Activated CD4-positive, alpha-beta memory T cell treated with anti-CD3 and anti-CD28 coated beads, Interleukin-2, amount 10 ng/mL, durations not matched to agents 7 days and 5 days (primary cell): Measurements from ENCODE around the gene ARRB1. TPM values are rescaled to one million over a fixed set of nuclear protein-coding genes. Genes with fewer than 3 reads are reported as not detected.
A peak's percentile ranks its signal among the peaks of the same experiment; 100 is the strongest.
"Not testable (repeated sequence)": the region's sequence is repeated elsewhere in the genome, so short reads cannot be mapped to it uniquely, and the experiment has no call there.

ENCODE experiments used
- CTCF ChIA-PET: fragments of 350-600 bp; sonication (Branson Sonifier 250); formaldehyde crosslinking; loops from one replicate; lab custom pipeline; 2021; ENCODE audit warnings: antibody characterized with exemption, inconsistent platforms; lab: Charles Lee
- POLR2A ChIA-PET: fragments of 350-600 bp; sonication (Branson Sonifier 250); formaldehyde crosslinking; loops from one replicate; lab custom pipeline; 2021; ENCODE audit warnings: antibody characterized with exemption; lab: Charles Lee
- DNase-seq: peaks from one replicate; pipeline ENCODE4 v3.0.0-alpha.2; 2020
- H3K27ac Mint-ChIP-seq: one replicate; pipeline ENCODE4 v1.8.0; 2021; ENCODE audit warnings: mild to moderate bottlenecking, mixed read lengths
- H3K27me3 Mint-ChIP-seq: one replicate; pipeline ENCODE4 v1.8.0; 2021; ENCODE audit warnings: mixed read lengths
- H3K36me3 Mint-ChIP-seq: one replicate; pipeline ENCODE4 v1.8.0; 2021; ENCODE audit warnings: low read depth, mixed read lengths
- H3K4me1 Mint-ChIP-seq: one replicate; pipeline ENCODE4 v1.8.0; 2021; ENCODE audit warnings: mixed read lengths
- H3K4me3 Mint-ChIP-seq: one replicate; pipeline ENCODE4 v1.8.0; 2021; ENCODE audit warnings: mild to moderate bottlenecking, mixed read lengths
- H3K9me3 Mint-ChIP-seq: one replicate; pipeline ENCODE4 v1.8.0; 2021; ENCODE audit warnings: mixed read lengths
- total RNA-seq, 2 experiments: library from RNA; stranded (reverse); gene quantifications; one replicate each; pipeline ENCODE4 v1.2.3, GENCODE V29; 2021

ARRB1 gene
- total RNA-seq, 2 experiments from 2014 or later = 13.4 to 19.0 TPM

DNA sequence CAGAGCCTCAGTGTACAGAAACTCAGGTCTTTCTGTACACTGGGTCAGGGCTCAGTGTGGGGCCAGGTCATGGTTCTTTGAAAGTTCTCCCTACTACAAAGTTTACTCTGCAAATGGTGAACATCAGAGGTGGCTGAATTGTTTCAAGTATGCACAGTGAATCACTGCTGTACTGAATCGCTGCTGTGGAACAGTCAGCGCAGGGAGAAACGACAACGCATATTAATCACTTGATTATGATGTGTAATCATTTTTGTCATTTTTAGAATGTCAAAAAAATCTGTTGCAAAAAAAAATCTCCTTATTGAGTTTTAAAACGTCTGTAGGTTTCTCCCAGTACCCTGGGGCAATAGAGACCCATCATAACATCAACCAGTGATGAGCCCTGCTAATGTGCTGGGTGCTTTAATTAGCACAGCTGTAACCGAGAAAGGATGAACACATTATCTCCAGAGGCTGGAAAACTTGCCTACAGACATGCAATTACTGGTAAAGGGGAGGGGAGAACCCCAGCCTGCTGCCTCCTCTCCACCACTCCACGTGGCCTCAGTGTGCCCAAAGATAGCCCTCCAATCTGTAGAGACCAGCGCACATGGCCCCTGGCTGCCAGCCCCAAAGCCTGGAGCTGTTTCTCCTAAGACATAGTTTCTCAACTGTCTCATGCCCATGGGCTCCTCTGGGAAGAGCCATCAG is 12.8 kb downstream of the ARRB1 start:
- Mint-ChIP-seq H3K4me3 (no peak overlapping the region), H3K36me3 (no peaks in the 10 kb centered on the region), H3K9me3 (no peaks in the 10 kb centered on the region), H3K27me3 (no peaks in the 10 kb centered on the region), H3K4me1 (peaks cover 56% of the 10 kb centered on the region), H3K27ac (no peak overlapping the region)
- DNase-seq = no peak
- CTCF ChIA-PET = interaction anchor here (1.9 kb wide), 1 partner anchor 14 kb away, joined by 7 read pairs; no protein-coding TSS in a partner anchor
- POLR2A ChIA-PET = interaction anchor here (4.9 kb wide), 1 partner anchor 13 kb away, joined by 49 read pairs; the partner anchor contains the start of gene ARRB1

DNA sequence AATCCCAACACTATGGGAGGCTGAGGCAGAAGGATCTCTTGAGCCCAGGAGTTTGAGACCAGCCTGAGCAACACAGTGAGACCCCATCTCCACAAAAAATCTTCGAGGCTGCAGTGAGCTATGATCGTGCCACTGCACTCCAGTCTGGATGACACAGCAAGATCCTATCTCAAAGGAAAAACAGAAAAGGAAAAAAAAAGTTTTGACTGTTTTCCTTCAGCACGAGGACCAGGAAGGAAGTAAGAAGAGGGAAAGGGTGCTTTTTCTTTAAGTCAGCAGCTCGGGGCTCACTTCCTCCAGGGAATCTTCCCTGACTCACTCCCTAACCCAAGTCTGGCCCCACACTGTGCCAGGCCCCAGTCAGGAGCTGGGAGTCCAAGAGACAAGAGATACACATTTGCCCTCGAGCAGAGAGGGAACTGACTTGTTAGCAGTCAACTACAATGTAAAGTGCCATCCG is 14.2 kb downstream of the ARRB1 start:
- Mint-ChIP-seq H3K36me3 (no peaks in the 10 kb centered on the region), H3K4me3 (no peak overlapping the region), H3K4me1 (peaks cover 48% of the 10 kb centered on the region), H3K27me3 (no peaks in the 10 kb centered on the region), H3K9me3 (no peaks in the 10 kb centered on the region), H3K27ac (no peak overlapping the region)
- CTCF ChIA-PET = no interaction called here
- no peak for DNase-seq
- POLR2A ChIA-PET = interaction anchor here (0.5 kb wide), 1 partner anchor 15 kb away, joined by 3 read pairs; no protein-coding TSS in a partner anchor

DNA sequence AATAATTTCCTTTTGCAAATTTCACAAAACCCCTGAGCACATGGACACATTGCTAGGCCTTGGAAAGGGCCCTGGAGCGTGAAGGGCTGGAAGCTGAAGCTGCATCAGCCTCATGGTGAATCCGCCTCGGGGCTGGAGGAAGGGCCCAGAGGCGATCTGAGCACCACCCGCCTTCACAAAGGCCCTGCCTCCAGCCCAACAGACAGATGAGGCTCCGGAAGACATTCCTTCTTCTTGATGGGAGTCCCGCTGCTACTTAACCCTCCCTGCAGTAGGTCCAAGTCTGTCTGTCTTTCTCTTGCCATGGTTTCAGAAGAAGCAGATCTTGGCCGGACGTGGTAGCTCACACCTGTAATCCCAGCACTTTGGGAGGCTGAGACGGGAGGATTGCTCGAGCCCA is 16.5 kb downstream of the ARRB1 start:
- H3K4me1 Mint-ChIP-seq = peaks cover 27% of the 10 kb centered on the region
- no peak overlapping the region for H3K4me3 Mint-ChIP-seq
- no peak overlapping the region for H3K27ac Mint-ChIP-seq
- no peaks in the 10 kb centered on the region for H3K36me3 Mint-ChIP-seq
- H3K27me3 Mint-ChIP-seq = no peaks in the 10 kb centered on the region
- no peaks in the 10 kb centered on the region for H3K9me3 Mint-ChIP-seq
- no peak for DNase-seq
- POLR2A ChIA-PET = no interaction called here
- CTCF ChIA-PET = interaction anchor here (0.7 to 1.3 kb wide), 2 partner anchors 38 to 61 kb away, joined by 3 read pairs; no protein-coding TSS in a partner anchor

DNA sequence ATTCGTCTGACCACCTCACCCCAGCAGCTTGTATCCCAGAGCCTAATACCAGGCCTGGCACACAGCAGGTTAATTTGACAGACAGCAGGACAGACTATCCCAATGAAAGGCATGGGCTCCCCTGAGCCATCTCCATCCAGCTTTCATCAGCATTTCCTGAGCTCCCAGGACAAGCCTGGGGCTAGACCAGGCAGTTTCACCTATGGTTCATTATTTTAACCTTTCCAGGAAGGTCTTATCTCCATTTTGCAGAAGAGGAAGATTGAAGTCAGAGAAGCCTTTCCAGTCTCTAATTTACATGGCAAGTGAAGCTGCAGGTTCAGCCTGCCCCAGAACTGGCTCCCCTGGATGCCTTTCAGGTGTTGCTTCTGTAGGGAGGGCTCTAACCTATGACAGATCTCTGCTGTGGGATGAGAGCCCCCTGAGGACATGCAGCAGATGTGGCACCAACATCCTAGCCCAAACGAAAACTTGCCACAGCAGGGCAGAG is 17.0 kb downstream of the ARRB1 start:
- H3K36me3 Mint-ChIP-seq = no peaks in the 10 kb centered on the region
- H3K9me3 Mint-ChIP-seq = no peaks in the 10 kb centered on the region
- DNase-seq = no peak
- H3K4me3 Mint-ChIP-seq = no peak overlapping the region
- CTCF ChIA-PET = interaction anchor here (0.7 to 1.3 kb wide), 2 partner anchors 38 to 61 kb away, joined by 3 read pairs; no protein-coding TSS in a partner anchor
- H3K27ac Mint-ChIP-seq = no peak overlapping the region
- no peaks in the 10 kb centered on the region for H3K27me3 Mint-ChIP-seq
- peaks cover 27% of the 10 kb centered on the region for H3K4me1 Mint-ChIP-seq
- POLR2A ChIA-PET = no interaction called here

DNA sequence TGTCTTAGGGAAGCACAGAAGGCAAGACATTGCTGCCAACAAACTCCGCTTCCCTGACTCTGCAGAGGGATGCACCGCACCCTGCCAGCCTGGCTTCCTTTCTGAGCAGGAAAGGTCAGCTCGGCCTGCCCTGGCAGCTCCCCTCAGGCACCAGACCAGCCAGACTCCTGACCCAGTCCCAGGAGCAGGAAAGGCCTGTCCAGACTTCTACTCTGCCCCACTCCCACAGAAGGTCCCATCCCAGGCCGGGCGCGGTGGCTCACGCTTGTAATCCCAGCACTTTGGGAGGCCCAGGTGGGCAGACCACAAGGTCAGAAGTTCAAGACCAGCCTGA is 17.7 kb downstream of the ARRB1 start:
- ChIA-PET POLR2A (no interaction called here), CTCF (interaction anchor here (0.6 kb wide), 1 partner anchor 460 kb away, joined by 6 read pairs; no protein-coding TSS in a partner anchor)
- Mint-ChIP-seq H3K4me1 (peaks cover 27% of the 10 kb centered on the region), H3K36me3 (no peaks in the 10 kb centered on the region), H3K27ac (no peak overlapping the region), H3K4me3 (no peak overlapping the region), H3K9me3 (no peaks in the 10 kb centered on the region), H3K27me3 (no peaks in the 10 kb centered on the region)
- no peak for DNase-seq

- ChIA-PET POLR2A (no interaction called here), CTCF (interaction anchor here (0.6 kb wide), 1 partner anchor 461 kb away, joined by 6 read pairs; no protein-coding TSS in a partner anchor)
- H3K4me3 Mint-ChIP-seq = no peak overlapping the region
- no peaks in the 10 kb centered on the region for H3K9me3 Mint-ChIP-seq
- no peak overlapping the region for H3K27ac Mint-ChIP-seq
- H3K27me3 Mint-ChIP-seq = no peaks in the 10 kb centered on the region
- peaks cover 29% of the 10 kb centered on the region for H3K4me1 Mint-ChIP-seq
- H3K36me3 Mint-ChIP-seq = no peaks in the 10 kb centered on the region
- no peak for DNase-seq
Observed at GRCh38 chr11:75333022-75333806, 18.2 kb downstream of the ARRB1 start.

- H3K9me3 Mint-ChIP-seq, POLR2A ChIA-PET, H3K36me3 Mint-ChIP-seq, H3K27ac Mint-ChIP-seq, H3K4me3 Mint-ChIP-seq, DNase-seq, H3K27me3 Mint-ChIP-seq: not testable (repeated sequence)
- peaks cover 23% of the 10 kb centered on the region for H3K4me1 Mint-ChIP-seq
- CTCF ChIA-PET = interaction anchor here (1.0 to 2.2 kb wide), 2 partner anchors 50 to 53 kb away, joined by 4 to 8 read pairs; no protein-coding TSS in a partner anchor
Observed at GRCh38 chr11:75331761-75332160, 19.7 kb downstream of the ARRB1 start.

GRCh38 chr11:75331304-75331703 is 20.2 kb downstream of the ARRB1 start:
- H3K27ac Mint-ChIP-seq, POLR2A ChIA-PET, H3K9me3 Mint-ChIP-seq, H3K4me3 Mint-ChIP-seq, H3K36me3 Mint-ChIP-seq, DNase-seq, H3K27me3 Mint-ChIP-seq: not testable (repeated sequence)
- CTCF ChIA-PET = interaction anchor here (1.7 to 2.2 kb wide), 2 partner anchors 12 to 53 kb away, joined by 4 to 8 read pairs; no protein-coding TSS in a partner anchor
- H3K4me1 Mint-ChIP-seq = peaks cover 28% of the 10 kb centered on the region

DNA sequence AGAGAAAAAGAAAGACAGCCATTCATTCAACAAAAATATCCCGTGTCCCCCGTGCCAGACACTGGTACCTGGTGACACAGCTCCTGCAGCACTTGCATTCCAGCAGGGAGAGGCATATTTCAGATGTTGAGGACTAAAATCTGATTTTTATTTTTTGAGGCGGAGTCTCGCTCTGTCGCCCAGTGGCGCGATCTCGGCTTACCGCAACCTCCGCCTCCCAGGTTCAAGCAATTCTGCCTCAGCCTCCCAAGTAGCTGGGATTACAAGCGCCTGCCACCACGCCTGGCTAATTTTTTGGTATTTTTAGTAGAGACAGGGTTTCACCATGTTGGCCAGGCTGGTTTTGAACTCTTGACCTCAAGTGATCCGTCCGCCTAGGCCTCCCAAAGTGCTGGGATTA is 20.6 kb downstream of the ARRB1 start:
- H3K27ac Mint-ChIP-seq, H3K27me3 Mint-ChIP-seq, DNase-seq, H3K36me3 Mint-ChIP-seq, H3K4me3 Mint-ChIP-seq, H3K9me3 Mint-ChIP-seq, POLR2A ChIA-PET: not testable (repeated sequence)
- CTCF ChIA-PET = interaction anchor here (1.3 to 2.3 kb wide), 4 partner anchors 9 to 58 kb away, joined by 3 to 8 read pairs (median 6); no protein-coding TSS in a partner anchor
- H3K4me1 Mint-ChIP-seq = peaks cover 32% of the 10 kb centered on the region

- no peaks in the 10 kb centered on the region for H3K9me3 Mint-ChIP-seq
- H3K4me1 Mint-ChIP-seq = peaks cover 33% of the 10 kb centered on the region
- no peaks in the 10 kb centered on the region for H3K27me3 Mint-ChIP-seq
Observed at GRCh38 chr11:75330291-75330690, 21.2 kb downstream of the ARRB1 start.

DNA sequence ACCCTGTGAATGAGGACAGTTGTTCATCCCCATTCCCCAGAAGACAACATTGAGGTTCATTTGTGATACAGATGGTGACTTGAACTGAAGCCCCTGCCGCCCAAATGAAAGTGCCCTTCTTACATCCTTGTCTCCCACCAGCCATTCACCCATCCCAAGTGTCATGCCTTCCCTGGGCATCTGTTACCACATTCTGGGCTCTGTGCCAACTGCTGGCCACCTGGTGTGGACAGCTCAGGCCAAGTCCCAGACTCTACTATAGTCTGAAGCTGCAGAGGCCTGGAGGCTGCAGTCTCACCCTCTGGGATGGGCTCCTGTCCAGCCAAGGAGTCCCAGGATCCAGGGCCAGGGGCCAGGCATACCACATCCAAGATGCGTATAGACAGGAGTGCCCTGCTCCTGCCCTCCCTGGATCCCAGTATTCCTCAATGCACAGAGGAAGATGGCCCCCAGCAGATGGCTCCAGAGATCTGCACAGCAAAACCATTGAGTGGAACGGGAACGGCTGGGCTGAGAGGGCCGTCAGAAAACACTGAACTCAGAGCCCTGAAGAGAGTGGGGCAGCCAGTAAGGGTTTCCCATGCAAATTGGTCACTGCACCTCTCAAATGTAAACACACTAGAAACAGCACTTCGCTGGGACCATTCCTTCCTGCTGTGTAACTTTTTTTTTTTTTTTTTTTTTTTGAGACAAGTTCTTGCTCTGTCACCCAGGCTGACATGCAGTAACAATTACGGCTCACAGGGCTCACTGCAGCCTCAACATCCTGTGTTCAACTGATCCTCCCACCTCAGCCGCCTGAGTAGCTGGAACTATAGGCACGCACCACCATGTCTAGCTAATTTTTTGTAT is 22.8 kb downstream of the ARRB1 start:
- Mint-ChIP-seq H3K27me3 (no peaks in the 10 kb centered on the region), H3K9me3 (no peaks in the 10 kb centered on the region), H3K27ac (peak overlapping the region; percentile 77), H3K4me1 (peaks cover 34% of the 10 kb centered on the region), H3K36me3 (no peaks in the 10 kb centered on the region), H3K4me3 (no peak overlapping the region)
- DNase-seq = peak; percentile 79
- ChIA-PET POLR2A (interaction anchor here (1.0 to 1.3 kb wide), 4 partner anchors 12 to 55 kb away, joined by 3 to 7 read pairs (median 5); no protein-coding TSS in a partner anchor), CTCF (interaction anchor here (0.6 to 2.3 kb wide), 14 partner anchors 10 to 205 kb away, joined by 3 to 9 read pairs (median 4); no protein-coding TSS in a partner anchor)

More at GRCh38 chr11:75330291-75330690, 21.2 kb downstream of the ARRB1 start:
- ChIA-PET CTCF (interaction anchor here (0.9 to 2.3 kb wide), 5 partner anchors 10 to 58 kb away, joined by 3 to 8 read pairs (median 4); no protein-coding TSS in a partner anchor), POLR2A (no interaction called here)
- Mint-ChIP-seq H3K36me3 (no peaks in the 10 kb centered on the region), H3K4me3 (no peak overlapping the region), H3K27ac (no peak overlapping the region)
- no peak for DNase-seq

- no peaks in the 10 kb centered on the region for H3K9me3 Mint-ChIP-seq
- H3K27ac Mint-ChIP-seq = peak overlapping the region; percentile 64
- ChIA-PET CTCF (interaction anchor here (0.6 to 2.6 kb wide), 7 partner anchors 20 to 278 kb away, joined by 3 to 23 read pairs (median 4); no protein-coding TSS in a partner anchor), POLR2A (interaction anchor here (1.4 to 1.8 kb wide), 2 partner anchors 13 to 73 kb away, joined by 3 to 4 read pairs; no protein-coding TSS in a partner anchor)
- H3K27me3 Mint-ChIP-seq = no peaks in the 10 kb centered on the region
- no peak overlapping the region for H3K4me3 Mint-ChIP-seq
- no peaks in the 10 kb centered on the region for H3K36me3 Mint-ChIP-seq
- peaks cover 47% of the 10 kb centered on the region for H3K4me1 Mint-ChIP-seq
- no peak for DNase-seq
Observed at GRCh38 chr11:75326439-75326810, 25.0 kb downstream of the ARRB1 start.
